ENCODE results near the gene TRIM9. TPM values are rescaled to one million over a fixed set of nuclear protein-coding genes. Genes with fewer than 3 reads are reported as not detected.

Gene TRIM9
- total and polyA plus RNA-seq, 2 of the 4 experiments (the other 2 are of a cell fraction) = under 0.01 to 0.09 TPM

- H2BK20ac ChIP-seq (ENCODE audit: low read depth, low read length) = no peak overlapping the region
- H2BK5ac ChIP-seq (ENCODE audit: low read depth, low read length, poor library complexity, severe bottlenecking) = no peak overlapping the region
- ChIA-PET POLR2A (ENCODE audit: unreplicated experiment) (no interaction called here), CTCF (no interaction called here)
- ATAC-seq (ENCODE audit: low read depth) (no peak), DNase-seq (no peak)
- in situ Hi-C loops (cut with MboI; ENCODE audit: low sequenced_read_pairs) = no loop called here
- intact Hi-C loops (cut with micrococcal nuclease) = no loop called here
- H4K5ac ChIP-seq (ENCODE audit: low read depth, low read length) = no peak overlapping the region
- H3K36me3 ChIP-seq (ENCODE audit: control insufficient read depth, insufficient read depth, low read length) = no peaks in the 10 kb centered on the region
- H3K14ac ChIP-seq (replicated peaks; ENCODE audit: low read depth, low read length) = no peak overlapping the region
- H3K23ac ChIP-seq (ENCODE audit: low read depth, low read length) = no peak overlapping the region
- H3K4me2 ChIP-seq (ENCODE audit: low read depth, low read length) = no peak overlapping the region
- H2AFZ ChIP-seq (replicated peaks; ENCODE audit: low read length, poor library complexity) = no peak overlapping the region
- no peak overlapping the region for H2BK120ac ChIP-seq (ENCODE audit: low read depth, low read length)
- no peak overlapping the region for H3K27ac ChIP-seq (ENCODE audit: insufficient read depth, low read length)
- peaks cover 34% of the 10 kb centered on the region for H3K27me3 ChIP-seq (ENCODE audit: control insufficient read depth, insufficient read depth, low read length)
- no peak overlapping the region for H2AK9ac ChIP-seq (replicated peaks; ENCODE audit: low read depth, low read length, poor library complexity)
- H3K4me3 ChIP-seq (ENCODE audit: insufficient read depth, low read depth, low read length) = no peak overlapping the region
- no peak overlapping the region for H3K18ac ChIP-seq (ENCODE audit: low read depth, low read length)
- no peaks in the 10 kb centered on the region for H3K9me1 ChIP-seq (ENCODE audit: insufficient read depth, low read length)
- no peak overlapping the region for H3K56ac ChIP-seq (ENCODE audit: extremely low read depth, insufficient read depth, low read length)
- dilution Hi-C loops (cut with HindIII; ENCODE audit: low sequenced_read_pairs, unreplicated experiment) = no loop called here
- no peak overlapping the region for H2AK5ac ChIP-seq (ENCODE audit: low read depth, low read length)
- BruUV-seq (replicated peaks) = no TSS peak
- no peak overlapping the region for H3K4ac ChIP-seq (ENCODE audit: low read depth, low read length)
- no peak overlapping the region for H2BK15ac ChIP-seq (ENCODE audit: low read depth, low read length)
- 7% methylated on average over 35 of the region's 68 CpGs; no CpG with 5 or more reads in 1 of the 2 experiments for WGBS, 2 experiments (ENCODE audit: extremely low coverage in 2 of 2, insufficient read length in 1 of 2)
- no peak overlapping the region for H3K9ac ChIP-seq (ENCODE audit: low read depth, low read length)
- no peaks in the 10 kb centered on the region for H3K4me1 ChIP-seq (ENCODE audit: control insufficient read depth, insufficient read depth, low read length)
- no peaks in the 10 kb centered on the region for H3K9me3 ChIP-seq (ENCODE audit: control insufficient read depth, insufficient read depth, low read length)
- H3K79me1 ChIP-seq (ENCODE audit: low read depth in 1 of 2, low read length in 2 of 2) = no peaks in the 10 kb centered on the region
- TF ChIP-seq BHLHE40 (IDR thresholded peaks at IDR 0.05; ENCODE audit: low read depth, low read length) (no peak), MAZ (IDR thresholded peaks at IDR 0.05; ENCODE audit: borderline replicate concordance, low read depth, low read length) (no peak), CEBPB (IDR thresholded peaks at IDR 0.05; ENCODE audit: low read depth, low read length) (no peak), USF2 (IDR thresholded peaks at IDR 0.05; ENCODE audit: low read depth, low read length) (no peak), POLR2A (IDR thresholded peaks at IDR 0.05; ENCODE audit: low read depth, low read length) (no peak), MXI1 (IDR thresholded peaks at IDR 0.05; ENCODE audit: borderline replicate concordance, low read depth, low read length) (no peak), RFX5 (IDR thresholded peaks at IDR 0.05; ENCODE audit: low read depth, low read length) (no peak), ELK1 (IDR thresholded peaks at IDR 0.05; ENCODE audit: borderline replicate concordance, low read depth, low read length) (no peak), CTCF (conservative IDR thresholded peaks at IDR 0.05; ENCODE audit: low read depth, low read length) (no peak), FOS (IDR thresholded peaks at IDR 0.05; ENCODE audit: low read depth, low read length) (no peak), CHD1 (IDR thresholded peaks at IDR 0.05; ENCODE audit: low read depth, low read length) (no peak)
- H4K91ac ChIP-seq (ENCODE audit: insufficient read depth, low read depth, low read length) = no peak overlapping the region
- H4K8ac ChIP-seq (ENCODE audit: low read depth in 2 of 2, low read length in 2 of 2) = no peak overlapping the region
- H4K20me1 ChIP-seq (ENCODE audit: insufficient read depth, low read length) = no peaks in the 10 kb centered on the region
These were observed 1.3 kb downstream of the TRIM9 start for GRCh38 chr14:51093371-51094281.

Measured in IMR-90 (cell line).